Tibial artery (tissue), 4 donors: Measurements from ENCODE around the gene ARHGEF6.

ENCODE experiments used
- DNase-seq, 2 donors: peaks; one replicate each; pipeline ENCODE4 v3.0.0-alpha.2; 2019
- H3K27ac ChIP-seq, 2 donors: fragments of 200-600 bp; sonication (generic) in 1 of 2; 1 replicate in 1 of 2; 2 replicates in 1 of 2; pipeline ENCODE4 v1.5.1; 2018 to 2019; ENCODE audit warnings: mild to moderate bottlenecking in 1 of 2
- H3K27me3 ChIP-seq, 2 donors: fragments of 200-600 bp; sonication (generic) in 1 of 2; one replicate each; pipeline versions ENCODE4 v1.5.1 to v1.6.0; 2016 to 2019
- H3K36me3 ChIP-seq, 3 donors: fragments of 200-600 bp; sonication (generic) in 2 of 3; one replicate each; pipeline ENCODE4 v1.5.1; 2016 to 2019; ENCODE audit warnings: mild to moderate bottlenecking in 2 of 3
- H3K4me1 ChIP-seq, 4 donors: fragments of 200-600 bp; sonication (generic) in 2 of 4; 1 replicate in 3 of 4; 2 replicates in 1 of 4; pipeline ENCODE4 v1.5.1; 2016 to 2019
- H3K4me3 ChIP-seq, 2 donors: fragments of 200-600 bp; sonication (generic) in 1 of 2; 1 replicate in 1 of 2; 2 replicates in 1 of 2; pipeline ENCODE4 v1.5.1; 2018 to 2019; ENCODE audit warnings: mild to moderate bottlenecking in 2 of 2
- H3K9me3 ChIP-seq, 3 donors: fragments of 200-600 bp; sonication (generic) in 1 of 3; one replicate each; pipeline ENCODE4 v1.5.1; 2016 to 2019
- intact Hi-C: fragments of 100-400 bp; cut with DNase I; formaldehyde crosslinking; loops from one replicate; pipeline ENCODE4 v1.15.0; 2023; ENCODE audit warnings: low total_unique reads
- TF ChIP-seq, protein P1 (sequence below), 2 experiments: fragments of 200-600 bp in 1 of 2; fragments of 450-650 bp in 1 of 2; IDR thresholded peaks; one replicate each; pipeline ENCODE4 v1.5.1; 2017 to 2019; ENCODE audit warnings: antibody characterized with exemption in 2 of 2, mild to moderate bottlenecking in 1 of 2, moderate library complexity in 1 of 2

The ARHGEF6 gene

DNA sequence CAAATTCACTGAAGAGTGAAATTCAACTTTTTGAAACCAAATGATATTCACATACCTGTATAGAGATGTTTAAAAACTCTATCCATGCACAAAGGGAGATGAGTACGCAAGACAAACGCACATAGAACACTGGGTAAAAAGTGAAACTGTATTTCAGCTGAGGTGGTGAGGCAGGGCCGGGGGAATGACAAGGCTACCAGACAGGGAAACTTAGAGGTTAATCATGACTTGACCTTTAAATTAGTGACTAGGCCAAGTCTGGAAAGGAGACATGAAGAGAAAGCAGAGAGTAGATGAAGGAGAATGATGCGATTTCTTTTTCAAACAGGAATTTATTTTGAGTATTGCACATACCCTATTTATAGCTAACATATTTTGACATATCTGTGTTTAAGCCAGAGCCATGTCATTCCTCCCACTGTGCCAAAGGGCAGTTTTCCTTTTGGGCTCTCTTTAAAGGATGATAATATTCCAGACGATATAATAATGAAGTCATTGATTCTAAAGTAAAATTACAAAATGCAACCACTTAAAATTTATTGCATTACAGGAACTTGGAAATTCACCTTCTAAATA, 49.4 kb downstream of the ARHGEF6 start:
- no peak for DNase-seq
- Histone ChIP-seq H3K4me3 (peak overlapping the region in 1 of 2 donors; percentile 3), H3K27ac (peak overlapping the region; percentile 55 to 57), H3K9me3 (no peaks in the 10 kb centered on the region), H3K36me3 (no peaks in the 10 kb centered on the region), H3K4me1 (peaks cover 0 to 12% (median under 1%) of the 10 kb centered on the region in 4 donors), H3K27me3 (no peaks in the 10 kb centered on the region)
- intact Hi-C loops: no loop called here
- TF ChIP-seq, protein P1, sequence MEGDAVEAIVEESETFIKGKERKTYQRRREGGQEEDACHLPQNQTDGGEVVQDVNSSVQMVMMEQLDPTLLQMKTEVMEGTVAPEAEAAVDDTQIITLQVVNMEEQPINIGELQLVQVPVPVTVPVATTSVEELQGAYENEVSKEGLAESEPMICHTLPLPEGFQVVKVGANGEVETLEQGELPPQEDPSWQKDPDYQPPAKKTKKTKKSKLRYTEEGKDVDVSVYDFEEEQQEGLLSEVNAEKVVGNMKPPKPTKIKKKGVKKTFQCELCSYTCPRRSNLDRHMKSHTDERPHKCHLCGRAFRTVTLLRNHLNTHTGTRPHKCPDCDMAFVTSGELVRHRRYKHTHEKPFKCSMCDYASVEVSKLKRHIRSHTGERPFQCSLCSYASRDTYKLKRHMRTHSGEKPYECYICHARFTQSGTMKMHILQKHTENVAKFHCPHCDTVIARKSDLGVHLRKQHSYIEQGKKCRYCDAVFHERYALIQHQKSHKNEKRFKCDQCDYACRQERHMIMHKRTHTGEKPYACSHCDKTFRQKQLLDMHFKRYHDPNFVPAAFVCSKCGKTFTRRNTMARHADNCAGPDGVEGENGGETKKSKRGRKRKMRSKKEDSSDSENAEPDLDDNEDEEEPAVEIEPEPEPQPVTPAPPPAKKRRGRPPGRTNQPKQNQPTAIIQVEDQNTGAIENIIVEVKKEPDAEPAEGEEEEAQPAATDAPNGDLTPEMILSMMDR (IDR thresholded peaks at IDR 0.05): no peak

DNA sequence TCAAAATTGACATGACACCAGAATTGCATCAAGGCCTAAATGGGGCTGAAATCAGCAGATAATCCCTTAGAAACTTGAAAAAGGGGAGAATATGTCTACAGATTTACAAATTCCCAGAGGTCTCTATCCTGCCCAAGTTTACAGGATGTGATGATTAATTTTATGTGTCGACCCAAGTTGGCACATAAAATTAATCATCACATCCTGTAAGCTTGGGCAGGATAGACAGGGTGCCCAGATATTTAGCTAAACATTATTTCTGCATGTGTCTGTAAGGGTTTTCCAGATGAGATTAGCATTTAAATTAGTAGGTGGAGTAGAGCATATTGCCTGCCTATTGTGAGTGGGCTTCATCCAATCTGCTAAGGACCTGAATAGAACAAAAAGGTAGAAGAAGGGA, 52.3 kb downstream of the ARHGEF6 start:
- intact Hi-C loops: no loop called here
- Histone ChIP-seq H3K9me3 (no peaks in the 10 kb centered on the region), H3K27me3 (no peaks in the 10 kb centered on the region), H3K36me3 (no peaks in the 10 kb centered on the region), H3K4me1 (peaks cover 0 to 27% (median 6%) of the 10 kb centered on the region in 4 donors), H3K4me3 (no peak overlapping the region), H3K27ac (no peak overlapping the region)
- TF ChIP-seq, protein P1 (IDR thresholded peaks at IDR 0.05): no peak
- DNase-seq: no peak

DNA sequence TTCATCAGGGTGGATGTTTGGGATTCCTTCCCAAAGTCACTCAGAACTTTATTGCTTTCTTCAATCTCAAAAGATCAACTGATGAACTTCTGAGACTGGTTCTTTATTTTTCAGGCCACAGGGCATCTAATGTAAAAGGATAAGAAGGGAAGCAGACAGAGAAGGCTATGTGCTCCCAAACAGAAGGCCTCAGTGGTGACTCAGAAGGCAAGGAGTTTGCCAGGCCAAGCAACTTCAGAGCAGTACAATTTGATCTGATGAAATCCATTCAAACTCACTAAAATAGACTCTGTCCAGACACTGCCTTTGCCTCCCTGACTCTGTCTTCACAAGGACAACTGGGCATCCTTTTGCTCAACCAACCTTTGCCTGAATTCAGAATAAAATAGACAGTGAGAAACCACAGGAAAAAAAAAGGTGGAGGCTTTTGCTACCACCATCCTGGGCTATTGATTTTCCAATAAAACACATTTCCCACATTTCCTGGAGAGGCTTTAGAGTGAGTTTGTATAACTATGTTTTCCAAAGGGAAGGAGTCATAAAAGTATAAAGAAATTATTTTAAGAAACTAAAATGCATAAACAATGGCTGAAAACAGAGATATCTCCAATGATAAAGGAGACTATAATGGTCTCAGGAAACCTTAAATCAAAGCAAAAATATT, 55.2 kb downstream of the ARHGEF6 start:
- Histone ChIP-seq H3K4me1 (peaks cover 0 to 19% (median 6%) of the 10 kb centered on the region in 4 donors), H3K9me3 (peaks cover 0 to 3% (median 0%) of the 10 kb centered on the region in 3 donors), H3K36me3 (no peaks in the 10 kb centered on the region), H3K27ac (peak overlapping the region; percentile 41 to 62), H3K27me3 (no peaks in the 10 kb centered on the region), H3K4me3 (no peak overlapping the region)
- TF ChIP-seq, protein P1 (IDR thresholded peaks at IDR 0.05): no peak
- DNase-seq: peak; percentile 63 to 73
- intact Hi-C loops: no loop called here

DNA sequence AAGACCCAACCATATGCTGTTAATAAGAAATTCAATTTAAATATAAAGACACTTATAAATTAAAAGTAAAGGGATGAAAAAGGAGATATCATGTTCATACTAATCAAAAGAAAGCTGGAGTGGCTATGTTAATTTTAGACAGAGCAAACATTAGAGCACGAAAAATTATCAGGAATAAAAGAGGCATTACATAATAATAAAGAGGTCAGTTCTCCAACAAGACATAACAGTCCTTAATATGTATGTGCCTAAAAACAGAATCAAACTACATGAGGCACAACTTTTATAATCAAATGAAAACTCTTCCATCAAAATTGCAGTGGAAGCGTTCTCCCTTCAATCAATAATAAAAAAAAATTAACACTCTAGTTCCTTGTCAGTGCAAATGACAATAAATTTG, 62.6 kb downstream of the ARHGEF6 start:
- Histone ChIP-seq H3K27ac (no peak overlapping the region), H3K4me1 (no peaks in the 10 kb centered on the region), H3K36me3 (no peaks in the 10 kb centered on the region), H3K9me3 (peaks cover 0 to 3% (median 0%) of the 10 kb centered on the region in 3 donors), H3K27me3 (no peaks in the 10 kb centered on the region), H3K4me3 (no peak overlapping the region)
- intact Hi-C loops: no loop called here
- no peak for DNase-seq
- TF ChIP-seq, protein P1 (IDR thresholded peaks at IDR 0.05): no peak

DNA sequence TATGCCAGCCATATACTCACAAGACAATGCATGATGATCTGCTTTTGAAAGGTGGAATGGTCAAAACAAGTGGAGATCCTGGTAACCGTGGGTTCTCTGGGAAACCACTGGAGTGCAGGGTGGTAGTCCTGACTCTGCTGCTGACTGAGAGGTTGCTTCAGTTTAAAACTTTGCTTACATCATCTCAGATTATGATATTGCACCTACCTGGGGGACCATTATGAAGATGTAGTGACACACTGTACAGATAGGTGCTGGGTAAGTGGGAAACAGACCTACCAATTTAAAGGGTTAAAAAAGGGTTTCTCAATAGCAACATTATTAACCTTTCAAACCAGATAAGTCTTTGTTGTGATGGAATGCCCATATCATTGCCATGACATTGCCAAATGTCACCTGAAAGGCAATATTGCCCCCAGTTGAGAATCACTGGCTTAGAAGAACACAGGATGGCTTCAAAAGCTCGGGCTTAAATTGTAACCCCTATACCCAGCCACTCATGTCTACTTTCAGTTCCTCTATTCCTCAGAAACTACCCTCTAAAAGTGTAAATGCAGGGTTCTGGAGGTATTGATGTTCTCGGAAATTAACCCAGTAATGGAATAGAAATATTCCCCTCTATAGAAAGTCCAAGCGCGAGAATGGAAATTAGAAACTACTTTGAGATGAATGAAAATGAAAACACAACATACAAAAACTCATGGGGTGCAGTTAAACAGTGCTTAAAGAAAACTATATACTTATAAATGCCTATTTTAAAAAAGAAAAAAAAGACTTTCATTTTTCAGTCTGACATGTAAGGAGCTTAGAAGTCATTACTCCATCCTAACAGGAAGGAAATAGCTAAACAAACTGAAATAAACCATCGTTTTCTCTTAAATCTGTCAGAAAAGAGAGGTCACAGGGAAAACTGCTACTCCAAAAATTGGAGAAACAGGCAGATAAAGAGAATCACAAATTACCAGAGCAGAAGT, 65.8 kb downstream of the ARHGEF6 start:
- H3K36me3 ChIP-seq: no peaks in the 10 kb centered on the region
- H3K9me3 ChIP-seq: no peaks in the 10 kb centered on the region
- peaks cover 0 to 7% (median 0%) of the 10 kb centered on the region in 4 donors for H3K4me1 ChIP-seq
- TF ChIP-seq, protein P1 (IDR thresholded peaks at IDR 0.05): no peak
- no peak overlapping the region for H3K4me3 ChIP-seq
- intact Hi-C loops: loop anchor here (5.0 kb wide), 1 partner anchor 212 kb away; no protein-coding TSS in a partner anchor
- H3K27me3 ChIP-seq: no peaks in the 10 kb centered on the region
- no peak overlapping the region for H3K27ac ChIP-seq
- DNase-seq: no peak
